Mesenteric fat pad (tissue), 1 donor: ENCODE results near the gene ZDHHC23. TPM values are rescaled to one million over a fixed set of nuclear protein-coding genes. Genes with fewer than 3 reads are reported as not detected.

Experiments used
- DNase-seq: peaks from one replicate; pipeline ENCODE4 v3.0.0-alpha.2; 2020; ENCODE audit warnings: low spot score
- total RNA-seq: library from RNA; stranded (reverse); fragmentation: NEBNext Ultra II Directional; extraction: Animal tissue kit (Norgen Biotek cat#: 25700); gene quantifications from one replicate; pipeline ENCODE4 v1.2.1, GENCODE V29; 2021
- donor health status: DM: yes; HTN: yes; CAD: no.

ZDHHC23 gene
- total RNA-seq, 1 donor from 2014 or later, result 3.7 TPM

GRCh38 chr3:114005481-114005880 is 57.7 kb downstream of the ZDHHC23 start:
- DNase-seq, result no peak

GRCh38 chr3:114011059-114011797 is 63.4 kb downstream of the ZDHHC23 start:
- no peak for DNase-seq

Other genes with a start within 250 kb of the ZDHHC23 start
- gene NAA50, start 201.8 kb upstream of the ZDHHC23 start, total RNA-seq, result 175 TPM
- 69.5 TPM for gene ATP6V1A, start 201.0 kb upstream of the ZDHHC23 start, total RNA-seq
- gene GRAMD1C, start 109.2 kb upstream of the ZDHHC23 start, total RNA-seq, result 1.8 TPM
- 1.3 TPM for gene CCDC191, start 108.5 kb downstream of the ZDHHC23 start, total RNA-seq
- 21.4 TPM for gene QTRT2, start 108.7 kb downstream of the ZDHHC23 start, total RNA-seq
- gene DRD3, start 231.0 kb downstream of the ZDHHC23 start, total RNA-seq, result not detected